Type B pancreatic cell (in vitro differentiated cells): ENCODE measurements around the gene PITPNC1. TPM values are rescaled to one million over a fixed set of nuclear protein-coding genes. Genes with fewer than 3 reads are reported as not detected.
"Not testable (repeated sequence)": the region's sequence is repeated elsewhere in the genome, so short reads cannot be mapped to it uniquely, and the experiment has no call there.

Experiments used
- DNase-seq: peaks from one replicate; pipeline ENCODE4 v3.0.0; 2021; ENCODE audit warnings: mixed read lengths; ENCODE audit not compliant: unreplicated experiment; ENCODE audit errors: extremely low spot score
- H3K27ac Mint-ChIP-seq: 2 replicates; pipeline ENCODE4 v1.8.0; 2021; ENCODE audit warnings: mild to moderate bottlenecking, mixed read lengths
- H3K27me3 Mint-ChIP-seq: 2 replicates; pipeline ENCODE4 v1.8.0; 2021; ENCODE audit warnings: mixed read lengths
- H3K36me3 Mint-ChIP-seq: 2 replicates; pipeline ENCODE4 v1.8.0; 2021; ENCODE audit warnings: mixed read lengths
- H3K4me1 Mint-ChIP-seq: one replicate; pipeline ENCODE4 v1.8.0; 2021; ENCODE audit warnings: mixed read lengths; ENCODE audit not compliant: unreplicated experiment
- H3K4me3 Mint-ChIP-seq: 2 replicates; pipeline ENCODE4 v1.8.0; 2021; ENCODE audit warnings: mild to moderate bottlenecking, mixed read lengths
- H3K9me3 Mint-ChIP-seq: 2 replicates; pipeline ENCODE4 v1.8.0; 2021; ENCODE audit warnings: mixed read lengths
- CTCF ChIP-seq: fragments of 200-600 bp; sonication (generic); conservative IDR thresholded peaks from 2 replicates; pipeline ENCODE4 v1.5.0; 2021; ENCODE audit warnings: antibody characterized with exemption, mild to moderate bottlenecking
- total RNA-seq: library from RNA; stranded (reverse); gene quantifications from 2 replicates; pipeline ENCODE4 v1.2.1, GENCODE V29; 2021; ENCODE audit warnings: low replicate concordance

The PITPNC1 gene
- total RNA-seq, 1 donor from 2014 or later: 18.7 TPM

GRCh38 chr17:67624886-67625656 lies 248.0 kb downstream of the PITPNC1 start:
- no peak overlapping the region for H3K4me3 Mint-ChIP-seq
- H3K36me3 Mint-ChIP-seq: no peaks in the 10 kb centered on the region
- TF ChIP-seq CTCF: no peak
- no peak overlapping the region for H3K27ac Mint-ChIP-seq
- no peak for DNase-seq
- peaks cover 7% of the 10 kb centered on the region for H3K4me1 Mint-ChIP-seq
- H3K27me3 Mint-ChIP-seq: peaks cover 5% of the 10 kb centered on the region
- no peaks in the 10 kb centered on the region for H3K9me3 Mint-ChIP-seq

- Mint-ChIP-seq H3K27me3 (peaks cover 5% of the 10 kb centered on the region), H3K27ac (no peak overlapping the region), H3K36me3 (no peaks in the 10 kb centered on the region), H3K4me1 (peaks cover 3% of the 10 kb centered on the region), H3K4me3 (no peak overlapping the region), H3K9me3 (no peaks in the 10 kb centered on the region)
- no peak for DNase-seq
- no peak for TF ChIP-seq CTCF
These were observed 248.9 kb downstream of the PITPNC1 start for GRCh38 chr17:67625971-67626370.

GRCh38 chr17:67628580-67629013 lies 251.5 kb downstream of the PITPNC1 start:
- Mint-ChIP-seq H3K4me3 (no peak overlapping the region), H3K4me1 (peaks cover 3% of the 10 kb centered on the region), H3K27ac (no peak overlapping the region), H3K36me3 (no peaks in the 10 kb centered on the region), H3K27me3 (peaks cover 10% of the 10 kb centered on the region), H3K9me3 (no peaks in the 10 kb centered on the region)
- DNase-seq: no peak
- no peak for TF ChIP-seq CTCF

- Mint-ChIP-seq H3K4me3 (no peak overlapping the region), H3K27me3 (peaks cover 10% of the 10 kb centered on the region), H3K9me3 (no peaks in the 10 kb centered on the region), H3K36me3 (no peaks in the 10 kb centered on the region), H3K4me1 (peaks cover 3% of the 10 kb centered on the region), H3K27ac (no peak overlapping the region)
- no peak for DNase-seq
- peak; percentile 52 for TF ChIP-seq CTCF
These were observed 252.9 kb downstream of the PITPNC1 start for GRCh38 chr17:67629971-67630320.

GRCh38 chr17:67630836-67631235 lies 253.8 kb downstream of the PITPNC1 start:
- not testable (repeated sequence) for H3K36me3 Mint-ChIP-seq, H3K9me3 Mint-ChIP-seq, H3K4me1 Mint-ChIP-seq, H3K4me3 Mint-ChIP-seq, H3K27ac Mint-ChIP-seq, DNase-seq
- H3K27me3 Mint-ChIP-seq: peaks cover 14% of the 10 kb centered on the region

GRCh38 chr17:67632141-67632540 lies 255.1 kb downstream of the PITPNC1 start:
- Mint-ChIP-seq H3K36me3 (peaks cover 3% of the 10 kb centered on the region), H3K4me1 (peaks cover 3% of the 10 kb centered on the region), H3K27ac (no peak overlapping the region), H3K27me3 (peaks cover 14% of the 10 kb centered on the region), H3K9me3 (no peaks in the 10 kb centered on the region), H3K4me3 (no peak overlapping the region)
- TF ChIP-seq CTCF: no peak
- DNase-seq: no peak
